HG03135 (cell line): Measurements from ENCODE around the gene ACTG2.
"Not testable (repeated sequence)": the region's sequence is repeated elsewhere in the genome, so short reads cannot be mapped to it uniquely, and the experiment has no call there.

Experiments used
- ATAC-seq: cut with Tn5 transposase; IDR thresholded peaks from one replicate; pipeline ENCODE4 v1.9.1; 2021; ENCODE audit warnings: mild to moderate bottlenecking, moderate library complexity; ENCODE audit not compliant: unreplicated experiment

Gene ACTG2

DNA sequence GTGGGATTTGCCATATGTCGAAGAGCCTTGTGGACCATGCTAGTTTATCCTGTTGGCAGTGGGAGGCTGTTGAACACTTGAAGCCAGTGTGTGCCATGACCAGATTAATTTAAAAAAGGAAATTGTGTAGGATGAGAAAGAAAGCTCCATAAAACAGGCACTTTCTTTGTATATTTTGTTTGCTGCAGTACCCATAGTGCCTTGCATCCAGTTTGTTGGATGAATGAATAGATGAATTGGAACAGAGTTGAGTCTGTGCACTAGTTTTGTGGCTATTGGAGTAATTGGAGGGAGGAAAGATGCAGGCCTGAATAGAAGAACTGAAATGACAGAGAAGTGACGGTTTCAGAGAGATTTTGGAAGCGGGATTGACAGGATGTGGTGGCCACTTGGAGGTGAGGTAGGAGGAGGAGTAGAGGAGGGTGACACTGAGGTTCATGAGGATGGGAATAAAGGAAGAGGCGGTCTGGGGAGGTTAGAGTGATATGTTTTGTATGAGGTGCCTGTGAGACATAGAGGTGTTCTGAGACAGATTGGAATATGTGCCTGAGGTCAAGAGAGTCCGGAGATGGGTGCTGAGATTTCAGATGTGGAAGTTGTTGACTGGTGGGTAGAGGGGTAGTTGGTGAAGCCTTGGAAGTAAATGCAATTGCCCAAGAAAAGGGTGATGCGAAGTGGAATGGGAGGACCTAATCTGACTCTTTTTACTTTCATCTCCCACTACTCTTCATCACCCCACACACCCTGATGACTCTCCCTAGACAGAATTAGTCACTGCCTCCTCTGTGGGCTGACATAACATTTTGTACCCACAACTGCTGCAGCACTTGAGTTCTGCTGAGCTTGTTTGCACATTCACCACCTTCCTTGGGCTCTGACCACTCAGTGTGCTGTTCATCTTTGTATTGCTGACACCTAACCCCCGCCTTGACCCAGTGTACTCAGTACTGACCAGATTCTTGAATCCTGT, 39.0 kb downstream of the ACTG2 start:
- ATAC-seq: no peak

DNA sequence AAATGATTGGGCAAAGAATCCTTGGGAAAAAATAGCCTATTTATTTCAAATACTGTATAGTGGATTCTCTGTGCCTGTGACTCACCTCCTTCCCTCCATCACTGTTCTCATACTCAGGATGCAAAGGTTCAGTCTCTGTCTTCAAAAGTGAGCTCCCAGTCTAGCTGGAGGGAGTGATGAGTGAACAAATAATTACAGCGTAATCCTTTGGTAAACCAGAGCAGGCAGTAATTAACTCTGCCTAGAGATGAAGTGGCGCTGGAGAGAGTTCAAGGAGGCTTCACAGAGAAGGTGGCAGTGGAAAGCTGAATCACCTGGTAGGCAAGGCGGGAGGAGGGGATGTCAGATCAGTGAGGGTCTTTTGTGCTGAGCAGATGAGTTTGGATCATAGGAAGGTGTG, 40.4 kb downstream of the ACTG2 start:
- ATAC-seq: no peak

DNA sequence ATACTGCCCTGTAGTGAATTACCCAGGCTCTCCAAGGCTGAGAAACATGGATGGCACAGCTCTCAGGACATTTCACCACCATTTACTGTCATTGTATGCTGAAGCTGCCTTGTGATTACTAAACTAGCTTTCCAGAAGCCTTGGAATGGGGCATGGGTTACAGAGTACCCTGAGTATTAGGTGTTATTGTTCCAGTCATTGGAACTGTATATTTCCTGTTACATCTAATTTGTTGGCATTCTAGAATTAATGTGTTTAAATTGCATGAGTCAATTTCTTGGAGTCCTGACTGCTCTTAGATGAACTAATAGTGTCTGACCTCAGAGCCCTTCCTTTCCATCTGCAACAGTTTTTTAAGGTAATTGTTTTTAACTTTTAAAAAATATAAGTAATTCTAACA, 42.8 kb downstream of the ACTG2 start:
- no peak for ATAC-seq

DNA sequence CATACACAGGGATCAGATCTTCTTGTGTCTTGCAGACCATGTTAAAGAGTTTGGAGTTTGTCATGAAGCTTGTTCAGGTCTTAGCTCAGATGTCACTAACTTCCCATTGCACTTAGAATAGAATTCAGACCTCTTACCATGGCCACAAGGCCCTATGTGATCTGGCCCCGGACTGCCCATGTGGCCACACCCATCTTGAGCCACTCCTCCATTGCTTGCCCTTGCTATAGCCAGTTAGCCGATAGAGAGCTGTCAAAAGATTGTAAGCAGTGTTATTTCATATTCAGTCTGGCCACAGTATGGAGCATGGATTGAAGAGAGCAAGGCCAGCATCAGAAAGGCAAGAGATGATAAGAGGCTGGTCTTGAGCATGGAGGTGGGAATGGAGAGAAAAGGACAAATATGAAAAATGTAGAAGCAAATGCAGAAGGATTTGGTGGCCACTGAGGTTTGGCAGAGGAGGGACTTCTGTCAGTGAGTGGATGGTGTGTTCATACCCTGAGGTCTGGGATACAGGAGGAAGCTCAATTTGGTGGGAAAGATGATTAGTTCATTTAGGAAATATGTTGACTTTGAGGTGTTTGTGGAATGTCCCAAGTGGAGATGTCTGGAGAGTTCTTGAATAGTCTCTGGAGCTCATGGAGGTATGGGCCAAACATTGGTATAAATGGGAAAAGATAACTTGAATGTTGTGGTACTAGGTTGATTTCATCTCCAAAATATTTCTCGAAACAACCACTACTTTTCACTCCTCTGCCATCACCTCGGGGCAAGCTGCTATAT, 44.5 kb downstream of the ACTG2 start:
- ATAC-seq: no peak

DNA sequence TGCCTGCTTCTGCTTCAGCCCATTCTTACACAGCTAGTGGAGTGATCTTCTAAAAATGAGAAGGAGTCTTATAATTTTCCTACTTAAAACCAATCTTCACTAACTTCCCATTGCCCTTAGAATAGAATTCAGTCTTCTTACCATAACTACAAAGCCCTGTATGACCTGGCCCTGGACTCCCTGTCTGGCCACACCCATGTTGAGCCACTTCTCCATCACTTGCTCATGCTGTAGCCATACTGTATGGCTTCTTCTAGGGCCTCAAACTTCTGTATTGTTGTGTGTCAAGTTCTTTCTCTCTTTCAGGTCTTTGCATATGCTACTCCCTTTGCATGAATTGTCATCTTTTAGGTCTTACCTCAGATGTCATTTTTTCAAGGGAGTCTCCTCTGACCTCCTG, 45.1 kb downstream of the ACTG2 start:
- ATAC-seq: no peak

DNA sequence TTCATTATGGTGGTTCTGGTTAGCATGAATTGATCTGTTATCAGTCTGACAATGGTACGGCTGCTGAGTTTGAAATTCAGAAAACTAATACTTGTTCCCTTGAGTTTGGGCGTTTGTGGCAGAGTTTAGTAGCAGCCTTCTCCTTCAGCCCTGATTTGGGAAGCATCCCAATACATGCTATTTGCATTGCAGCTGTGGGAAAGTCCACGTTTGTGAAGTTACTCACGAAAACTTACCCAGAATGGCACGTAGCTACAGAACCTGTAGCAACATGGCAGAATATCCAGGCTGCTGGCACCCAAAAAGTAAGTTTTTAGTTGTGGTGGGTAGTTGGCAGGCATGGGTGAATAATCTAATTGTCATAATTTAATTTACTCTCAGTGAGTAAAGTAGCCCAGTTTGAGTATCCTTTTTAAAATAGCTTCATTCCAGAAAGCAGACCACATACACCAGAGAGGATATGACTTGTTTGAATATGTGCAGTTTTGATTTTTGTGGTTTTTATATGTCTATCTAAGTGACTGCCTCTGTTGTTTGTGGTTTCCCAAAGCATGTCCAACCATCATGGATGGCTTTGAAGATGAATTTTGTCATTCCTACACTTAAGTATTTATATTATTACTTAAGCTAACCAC, 46.0 kb downstream of the ACTG2 start:
- ATAC-seq: no peak

DNA sequence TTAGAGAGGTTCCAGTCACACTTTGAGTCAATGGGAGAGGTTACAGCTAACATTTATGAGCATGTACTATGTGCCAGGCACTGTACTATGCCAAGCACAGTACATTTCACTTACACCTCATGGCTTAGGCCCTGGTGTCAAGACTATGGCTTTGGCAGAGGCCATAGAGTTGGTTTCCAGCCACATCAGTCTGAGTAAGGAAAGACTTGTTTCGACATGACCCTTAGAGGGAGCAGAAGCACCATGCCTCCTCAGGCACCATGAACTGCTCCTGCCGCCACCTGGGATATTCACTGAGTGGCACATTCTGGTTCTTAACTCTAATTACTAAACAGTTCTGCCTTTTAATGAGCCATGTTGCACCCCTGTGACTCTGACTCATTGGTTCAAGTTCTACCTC, 46.6 kb downstream of the ACTG2 start:
- ATAC-seq: no peak

DNA sequence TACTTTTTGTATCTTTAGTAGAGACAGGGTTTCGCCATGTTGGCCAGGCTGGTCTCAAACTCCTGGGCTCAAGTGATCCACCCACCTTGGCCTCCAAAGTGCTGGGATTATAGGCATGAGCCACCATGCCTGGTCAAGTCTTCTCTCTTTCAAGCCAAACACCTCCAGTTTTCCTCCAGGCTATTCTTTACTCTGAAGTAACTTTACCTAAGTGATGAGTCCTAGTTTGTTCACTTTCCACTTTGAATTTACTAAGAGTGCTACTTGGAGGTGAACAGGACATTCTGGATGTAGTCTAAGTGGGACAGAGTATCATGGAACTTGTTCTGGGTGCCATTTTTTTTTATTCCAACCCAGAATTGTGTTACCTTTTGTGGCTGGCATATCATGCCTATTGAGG, 47.3 kb downstream of the ACTG2 start:
- ATAC-seq: not testable (repeated sequence)

DNA sequence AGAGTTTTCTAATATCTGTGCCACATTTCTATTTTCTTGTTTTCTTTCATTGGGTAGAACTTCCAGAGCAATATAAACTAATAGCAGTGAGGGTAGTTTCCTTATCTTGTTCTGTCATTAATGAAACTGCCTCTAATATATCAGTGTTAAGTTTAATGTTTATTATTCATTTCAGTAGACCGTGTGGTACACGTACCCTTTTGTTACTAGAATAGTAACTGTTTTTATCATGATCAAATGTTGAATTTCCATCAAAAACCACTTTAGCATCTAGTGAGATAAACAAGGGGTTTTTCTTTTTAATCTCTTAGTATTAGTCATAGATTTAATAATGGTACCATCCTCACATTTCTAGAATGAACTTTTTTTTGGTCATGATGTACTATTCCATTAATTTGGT, 49.9 kb downstream of the ACTG2 start:
- no peak for ATAC-seq

DNA sequence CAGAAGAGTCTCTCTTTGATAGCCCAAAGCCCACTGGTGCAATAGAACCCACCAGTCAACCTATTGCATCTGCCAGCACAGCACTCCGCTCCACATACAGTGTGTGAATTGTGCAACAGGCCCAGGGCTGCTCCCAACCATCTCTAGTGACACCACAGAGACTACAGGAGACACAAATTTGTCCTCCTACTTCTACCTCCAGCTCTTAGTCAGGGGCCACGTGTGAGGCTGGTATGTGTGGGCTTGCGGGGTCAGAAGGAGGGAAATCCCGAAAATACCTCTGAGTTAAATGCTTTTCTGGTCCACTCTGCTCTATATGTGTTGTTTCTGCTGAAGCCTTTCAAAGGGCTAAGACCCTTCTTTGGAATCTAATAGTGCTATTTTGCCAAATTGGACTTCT, 51.9 kb downstream of the ACTG2 start:
- ATAC-seq: no peak

DNA sequence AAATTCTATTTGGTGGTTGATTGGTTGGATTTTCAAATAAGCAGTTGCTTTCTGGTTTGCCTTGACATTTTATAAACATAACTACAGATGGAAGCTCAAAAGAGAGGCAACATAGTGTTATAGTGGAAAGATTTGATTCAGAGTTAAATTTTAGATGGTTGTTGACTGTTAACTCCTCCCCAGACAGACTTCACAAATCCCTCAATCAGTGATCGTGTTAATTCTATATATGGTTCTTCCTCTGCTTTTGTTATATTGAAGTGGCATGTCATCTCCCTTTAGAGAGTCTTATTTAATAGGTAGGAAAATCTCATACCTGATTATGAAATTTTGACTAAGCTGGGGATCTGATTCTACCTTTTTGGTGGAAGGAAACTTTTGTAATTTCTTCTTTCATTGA, 53.4 kb downstream of the ACTG2 start:
- ATAC-seq: no peak

DNA sequence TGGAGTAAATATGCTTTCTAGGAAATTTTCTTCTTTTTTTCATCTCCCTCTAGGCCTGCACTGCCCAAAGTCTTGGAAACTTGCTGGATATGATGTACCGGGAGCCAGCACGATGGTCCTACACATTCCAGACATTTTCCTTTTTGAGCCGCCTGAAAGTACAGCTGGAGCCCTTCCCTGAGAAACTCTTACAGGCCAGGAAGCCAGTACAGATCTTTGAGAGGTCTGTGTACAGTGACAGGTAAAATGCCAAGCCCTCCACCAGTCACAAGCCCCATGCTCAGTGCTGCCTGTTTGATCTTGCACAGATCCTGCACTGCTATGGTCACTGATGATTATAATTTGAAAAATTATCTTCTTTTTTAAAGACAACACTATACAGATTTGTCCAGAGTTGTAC, 53.9 kb downstream of the ACTG2 start:
- ATAC-seq: no peak

DNA sequence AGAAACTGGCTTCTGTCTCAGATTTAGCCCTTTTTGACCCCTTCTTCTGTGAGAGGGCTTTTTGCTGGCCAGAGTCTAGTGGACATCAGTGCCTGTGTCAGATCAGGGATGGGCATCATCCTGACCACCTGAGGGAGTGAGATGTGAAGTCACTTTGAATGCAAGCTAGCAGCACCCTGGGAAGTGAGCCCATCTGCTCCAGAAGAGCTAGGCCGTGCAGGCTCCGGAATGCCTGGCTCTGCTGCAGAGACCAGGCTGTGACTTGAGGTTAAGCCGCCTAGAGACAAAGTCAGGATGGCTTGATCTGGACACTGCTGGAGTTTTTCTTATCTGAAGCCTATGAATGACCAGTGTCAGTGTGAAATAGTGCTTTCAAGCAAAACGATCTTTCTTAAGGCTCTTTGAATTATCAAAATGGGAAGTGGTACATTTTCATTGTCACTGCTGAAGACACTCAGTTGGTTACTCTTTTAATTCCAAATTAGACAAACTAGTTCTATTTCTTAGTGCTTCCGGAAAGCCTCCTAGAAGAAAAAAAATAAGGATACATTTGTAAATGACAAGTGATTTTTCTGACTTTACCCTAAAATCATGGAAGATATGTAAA, 54.7 kb downstream of the ACTG2 start:
- ATAC-seq: no peak

DNA sequence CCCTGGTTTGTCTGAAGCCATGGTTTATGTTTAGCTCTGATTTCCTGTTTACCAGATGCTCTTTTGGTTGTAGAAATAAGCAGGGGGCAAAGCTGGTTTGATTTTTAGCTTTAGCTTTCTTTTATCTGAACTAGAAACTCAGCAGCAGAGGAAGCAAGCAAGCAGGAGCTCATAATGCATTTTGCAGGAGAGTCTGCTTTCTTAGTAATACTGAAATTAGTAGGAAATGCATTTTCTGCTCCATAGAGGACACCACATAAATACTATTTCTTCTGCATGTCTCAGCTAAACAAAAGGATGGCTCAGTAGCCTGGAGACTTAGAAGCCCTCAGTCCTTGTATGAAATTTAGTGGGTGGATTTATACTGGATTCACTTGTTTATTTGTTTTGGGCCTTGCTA, 57.0 kb downstream of the ACTG2 start:
- no peak for ATAC-seq

DNA sequence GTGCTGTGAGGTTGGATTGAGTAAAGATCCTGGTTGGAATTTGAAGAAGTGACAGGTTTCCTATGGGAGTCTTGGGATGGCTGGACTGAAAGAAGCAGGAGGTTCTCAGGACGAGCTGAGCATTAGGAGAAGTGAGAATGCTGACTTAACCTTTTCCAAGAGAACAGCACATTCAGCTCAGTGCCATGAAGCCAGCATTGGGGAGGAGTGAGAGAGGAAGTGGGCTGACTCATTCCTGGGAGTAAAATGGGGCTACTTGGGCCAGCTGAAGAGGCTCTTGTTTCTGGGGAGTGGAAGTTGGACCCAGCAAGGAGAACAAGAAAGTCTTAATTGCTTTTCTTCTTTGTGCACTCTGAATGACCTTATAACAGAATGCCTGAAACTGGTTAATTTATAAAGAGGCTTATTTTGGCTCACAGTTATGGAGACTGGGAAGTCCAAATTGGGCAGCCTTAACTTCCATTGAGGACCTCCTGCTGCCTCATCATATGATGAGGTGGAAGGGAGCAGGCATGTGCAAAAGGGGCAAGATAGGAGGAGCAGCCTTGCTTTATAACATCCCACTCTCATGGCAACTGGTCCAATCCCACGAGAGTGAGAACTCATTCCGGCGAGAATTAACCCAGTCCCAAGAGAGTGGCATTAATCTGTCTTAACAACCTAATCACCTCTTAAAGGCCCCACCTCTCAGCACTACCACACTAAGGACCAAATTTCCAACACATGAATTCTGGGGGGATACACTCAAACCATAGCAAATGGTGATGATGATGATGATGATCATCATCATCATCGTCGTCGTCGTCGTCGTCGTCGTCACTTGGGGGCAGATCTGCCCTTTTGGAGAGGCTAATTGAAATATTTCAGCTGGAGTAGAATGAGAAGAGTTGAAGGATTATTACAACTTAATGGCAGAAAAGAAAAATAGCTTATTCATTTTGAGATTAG, 60.0 kb downstream of the ACTG2 start:
- no peak for ATAC-seq

DNA sequence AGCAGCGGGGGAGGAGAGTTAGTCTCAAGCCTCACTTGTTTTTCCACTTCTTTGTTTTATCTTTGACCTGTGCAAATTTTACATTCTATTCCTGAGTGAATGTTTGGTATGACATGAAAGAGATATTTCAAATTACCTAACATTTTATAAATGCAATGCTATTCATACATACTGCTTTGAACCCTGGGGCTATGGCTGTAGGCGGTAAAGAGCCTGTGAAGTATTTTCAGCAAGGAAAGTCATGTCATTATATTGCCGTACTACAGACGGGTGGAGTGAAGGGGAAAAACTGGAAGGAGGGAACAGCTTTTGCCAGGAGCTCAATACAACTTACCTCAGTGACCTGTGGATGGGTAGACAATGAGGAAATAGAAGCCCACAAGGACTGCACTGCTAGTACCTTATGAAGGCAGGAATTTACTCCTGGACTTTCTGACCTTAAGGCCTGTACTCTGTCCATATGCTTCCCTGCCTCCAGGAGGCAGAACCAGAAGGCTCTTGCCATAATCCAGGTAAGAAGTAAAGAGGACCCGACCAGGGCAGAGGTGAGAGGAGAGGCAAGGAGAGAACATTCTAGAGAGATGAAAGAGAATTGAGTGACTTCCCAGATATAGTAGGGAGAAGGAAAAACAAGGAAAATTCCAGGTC, 63.5 kb downstream of the ACTG2 start:
- no peak for ATAC-seq

DNA sequence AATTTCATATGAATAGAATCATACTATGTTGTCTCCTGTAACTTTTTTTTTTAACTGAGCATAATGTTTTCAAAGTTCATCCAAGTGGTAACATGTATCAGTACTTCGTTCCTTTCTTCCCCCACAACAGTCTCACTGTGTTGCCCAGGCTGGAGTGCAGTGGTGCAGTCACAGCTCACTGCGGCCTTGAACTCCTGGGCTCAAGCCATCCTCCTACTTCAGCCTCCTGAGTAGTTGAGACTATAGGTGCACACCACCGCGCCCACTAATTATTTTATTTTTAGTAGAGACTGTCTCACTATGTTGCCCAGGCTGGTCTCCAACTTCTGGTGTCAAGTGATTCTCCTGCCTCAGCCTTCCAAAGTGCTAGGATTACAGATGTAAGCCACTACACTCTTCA, 68.5 kb downstream of the ACTG2 start:
- no peak for ATAC-seq

DNA sequence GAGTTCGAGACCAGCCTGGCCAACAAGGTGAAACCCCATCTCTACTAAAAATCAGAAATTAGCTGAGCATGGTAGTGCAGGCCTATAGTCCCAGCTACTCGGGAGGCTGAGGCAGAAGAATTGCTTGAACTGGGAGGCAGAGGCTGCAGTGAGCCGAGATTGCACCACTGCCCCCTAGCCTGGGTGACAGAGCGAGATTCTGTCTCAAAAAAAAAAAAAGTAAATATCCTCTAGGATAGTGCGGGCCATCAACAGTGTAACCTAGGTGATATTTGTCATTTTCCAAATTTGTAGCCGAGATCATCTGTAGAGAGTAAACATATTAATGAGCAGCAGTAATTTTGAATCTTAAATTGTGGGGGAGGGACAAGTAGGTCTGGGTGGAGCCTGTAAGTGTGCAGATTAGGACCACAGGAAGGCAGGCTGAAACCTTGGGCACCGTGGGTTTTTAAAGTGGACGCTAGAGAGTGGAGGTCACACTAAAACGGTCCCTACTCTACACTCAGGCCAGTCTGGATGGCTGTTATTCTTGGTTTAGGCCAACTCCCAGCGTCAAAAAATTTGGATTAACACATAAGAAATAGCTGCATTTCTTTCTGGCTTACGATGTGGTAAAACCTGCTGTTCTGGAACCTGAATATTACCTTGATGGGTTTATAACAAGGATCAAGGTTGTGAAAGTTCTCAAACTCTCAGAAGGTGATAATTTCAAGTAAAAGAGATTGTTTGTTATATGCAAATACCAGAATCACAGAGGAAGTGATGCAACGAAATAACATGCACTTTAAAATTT, 69.2 kb downstream of the ACTG2 start:
- ATAC-seq: no peak

DNA sequence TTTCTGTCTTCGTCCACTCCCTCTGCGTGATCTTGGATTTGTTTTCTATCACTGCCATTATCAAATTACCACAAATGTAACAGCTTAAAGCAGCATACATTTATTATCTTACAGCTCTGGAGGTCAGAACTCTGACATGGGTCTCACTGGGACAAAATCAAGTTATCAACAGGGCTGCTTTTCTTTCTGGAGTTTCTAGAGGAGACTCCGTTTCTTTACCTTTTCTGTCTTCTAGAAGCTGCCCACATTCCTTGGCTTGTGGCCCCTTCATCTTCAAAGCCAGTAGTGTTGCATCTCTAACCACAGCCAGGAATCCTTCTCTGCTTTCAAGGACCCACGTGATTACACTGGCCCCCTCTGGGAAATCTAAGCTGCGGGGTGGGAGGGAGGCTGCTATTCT, 70.0 kb downstream of the ACTG2 start:
- no peak for ATAC-seq
